ENCODE results near the gene TLCD1.

DNA sequence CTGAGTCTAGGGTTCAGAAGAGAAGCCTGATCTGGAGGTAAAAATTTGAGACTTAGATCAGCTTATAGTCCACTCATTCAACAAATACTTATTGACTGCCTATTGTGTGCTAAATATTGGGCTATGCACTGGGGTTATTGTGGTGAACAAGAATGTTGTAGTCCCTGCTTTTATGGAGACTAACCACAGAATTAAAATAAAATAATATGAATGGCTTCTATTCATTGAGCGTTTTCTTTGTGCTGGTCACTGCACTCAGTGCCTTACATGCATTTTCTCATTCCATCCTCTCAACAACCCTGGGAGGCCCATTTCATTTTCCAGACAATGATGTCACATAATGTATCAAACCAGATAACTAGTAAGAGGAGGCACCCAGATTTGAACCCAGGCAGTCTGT is 7.3 kb upstream of the TLCD1 start:
- TF ChIP-seq KLF8 (tag by site-specific recombination; IDR thresholded peaks at IDR 0.05) (no peak), ZNF311 (tag by site-specific recombination; IDR thresholded peaks at IDR 0.05; ENCODE audit: borderline replicate concordance) (no peak), ZFP69B (tag by site-specific recombination; IDR thresholded peaks at IDR 0.05) (no peak), MYNN (tag by site-specific recombination; IDR thresholded peaks at IDR 0.05; ENCODE audit: borderline replicate concordance) (no peak), ZNF48 (tag by site-specific recombination; IDR thresholded peaks at IDR 0.05) (no peak), ZNF133 (tag by site-specific recombination; IDR thresholded peaks at IDR 0.05) (no peak), GLI2 (tag by site-specific recombination; IDR thresholded peaks at IDR 0.05; ENCODE audit: borderline replicate concordance, low read depth) (no peak), ZNF776 (tag by site-specific recombination; IDR thresholded peaks at IDR 0.05; ENCODE audit: borderline replicate concordance) (no peak)
- TF ChIP-seq, protein P1, sequence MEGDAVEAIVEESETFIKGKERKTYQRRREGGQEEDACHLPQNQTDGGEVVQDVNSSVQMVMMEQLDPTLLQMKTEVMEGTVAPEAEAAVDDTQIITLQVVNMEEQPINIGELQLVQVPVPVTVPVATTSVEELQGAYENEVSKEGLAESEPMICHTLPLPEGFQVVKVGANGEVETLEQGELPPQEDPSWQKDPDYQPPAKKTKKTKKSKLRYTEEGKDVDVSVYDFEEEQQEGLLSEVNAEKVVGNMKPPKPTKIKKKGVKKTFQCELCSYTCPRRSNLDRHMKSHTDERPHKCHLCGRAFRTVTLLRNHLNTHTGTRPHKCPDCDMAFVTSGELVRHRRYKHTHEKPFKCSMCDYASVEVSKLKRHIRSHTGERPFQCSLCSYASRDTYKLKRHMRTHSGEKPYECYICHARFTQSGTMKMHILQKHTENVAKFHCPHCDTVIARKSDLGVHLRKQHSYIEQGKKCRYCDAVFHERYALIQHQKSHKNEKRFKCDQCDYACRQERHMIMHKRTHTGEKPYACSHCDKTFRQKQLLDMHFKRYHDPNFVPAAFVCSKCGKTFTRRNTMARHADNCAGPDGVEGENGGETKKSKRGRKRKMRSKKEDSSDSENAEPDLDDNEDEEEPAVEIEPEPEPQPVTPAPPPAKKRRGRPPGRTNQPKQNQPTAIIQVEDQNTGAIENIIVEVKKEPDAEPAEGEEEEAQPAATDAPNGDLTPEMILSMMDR (tag by site-specific recombination; IDR thresholded peaks at IDR 0.05), result no peak
- TF ChIP-seq, protein P2, sequence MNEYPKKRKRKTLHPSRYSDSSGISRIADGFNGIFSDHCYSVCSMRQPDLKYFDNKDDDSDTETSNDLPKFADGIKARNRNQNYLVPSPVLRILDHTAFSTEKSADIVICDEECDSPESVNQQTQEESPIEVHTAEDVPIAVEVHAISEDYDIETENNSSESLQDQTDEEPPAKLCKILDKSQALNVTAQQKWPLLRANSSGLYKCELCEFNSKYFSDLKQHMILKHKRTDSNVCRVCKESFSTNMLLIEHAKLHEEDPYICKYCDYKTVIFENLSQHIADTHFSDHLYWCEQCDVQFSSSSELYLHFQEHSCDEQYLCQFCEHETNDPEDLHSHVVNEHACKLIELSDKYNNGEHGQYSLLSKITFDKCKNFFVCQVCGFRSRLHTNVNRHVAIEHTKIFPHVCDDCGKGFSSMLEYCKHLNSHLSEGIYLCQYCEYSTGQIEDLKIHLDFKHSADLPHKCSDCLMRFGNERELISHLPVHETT (tag by site-specific recombination; IDR thresholded peaks at IDR 0.05), result no peak
- TF ChIP-seq, protein P3, sequence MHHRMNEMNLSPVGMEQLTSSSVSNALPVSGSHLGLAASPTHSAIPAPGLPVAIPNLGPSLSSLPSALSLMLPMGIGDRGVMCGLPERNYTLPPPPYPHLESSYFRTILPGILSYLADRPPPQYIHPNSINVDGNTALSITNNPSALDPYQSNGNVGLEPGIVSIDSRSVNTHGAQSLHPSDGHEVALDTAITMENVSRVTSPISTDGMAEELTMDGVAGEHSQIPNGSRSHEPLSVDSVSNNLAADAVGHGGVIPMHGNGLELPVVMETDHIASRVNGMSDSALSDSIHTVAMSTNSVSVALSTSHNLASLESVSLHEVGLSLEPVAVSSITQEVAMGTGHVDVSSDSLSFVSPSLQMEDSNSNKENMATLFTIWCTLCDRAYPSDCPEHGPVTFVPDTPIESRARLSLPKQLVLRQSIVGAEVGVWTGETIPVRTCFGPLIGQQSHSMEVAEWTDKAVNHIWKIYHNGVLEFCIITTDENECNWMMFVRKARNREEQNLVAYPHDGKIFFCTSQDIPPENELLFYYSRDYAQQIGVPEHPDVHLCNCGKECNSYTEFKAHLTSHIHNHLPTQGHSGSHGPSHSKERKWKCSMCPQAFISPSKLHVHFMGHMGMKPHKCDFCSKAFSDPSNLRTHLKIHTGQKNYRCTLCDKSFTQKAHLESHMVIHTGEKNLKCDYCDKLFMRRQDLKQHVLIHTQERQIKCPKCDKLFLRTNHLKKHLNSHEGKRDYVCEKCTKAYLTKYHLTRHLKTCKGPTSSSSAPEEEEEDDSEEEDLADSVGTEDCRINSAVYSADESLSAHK (tag by site-specific recombination; IDR thresholded peaks at IDR 0.05), result no peak
- TF ChIP-seq, protein P4, sequence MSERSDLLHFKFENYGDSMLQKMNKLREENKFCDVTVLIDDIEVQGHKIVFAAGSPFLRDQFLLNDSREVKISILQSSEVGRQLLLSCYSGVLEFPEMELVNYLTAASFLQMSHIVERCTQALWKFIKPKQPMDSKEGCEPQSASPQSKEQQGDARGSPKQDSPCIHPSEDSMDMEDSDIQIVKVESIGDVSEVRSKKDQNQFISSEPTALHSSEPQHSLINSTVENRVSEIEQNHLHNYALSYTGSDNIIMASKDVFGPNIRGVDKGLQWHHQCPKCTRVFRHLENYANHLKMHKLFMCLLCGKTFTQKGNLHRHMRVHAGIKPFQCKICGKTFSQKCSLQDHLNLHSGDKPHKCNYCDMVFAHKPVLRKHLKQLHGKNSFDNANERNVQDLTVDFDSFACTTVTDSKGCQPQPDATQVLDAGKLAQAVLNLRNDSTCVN (tag by site-specific recombination; optimal IDR thresholded peaks at IDR 0.05), result no peak
- TF ChIP-seq, protein P5, sequence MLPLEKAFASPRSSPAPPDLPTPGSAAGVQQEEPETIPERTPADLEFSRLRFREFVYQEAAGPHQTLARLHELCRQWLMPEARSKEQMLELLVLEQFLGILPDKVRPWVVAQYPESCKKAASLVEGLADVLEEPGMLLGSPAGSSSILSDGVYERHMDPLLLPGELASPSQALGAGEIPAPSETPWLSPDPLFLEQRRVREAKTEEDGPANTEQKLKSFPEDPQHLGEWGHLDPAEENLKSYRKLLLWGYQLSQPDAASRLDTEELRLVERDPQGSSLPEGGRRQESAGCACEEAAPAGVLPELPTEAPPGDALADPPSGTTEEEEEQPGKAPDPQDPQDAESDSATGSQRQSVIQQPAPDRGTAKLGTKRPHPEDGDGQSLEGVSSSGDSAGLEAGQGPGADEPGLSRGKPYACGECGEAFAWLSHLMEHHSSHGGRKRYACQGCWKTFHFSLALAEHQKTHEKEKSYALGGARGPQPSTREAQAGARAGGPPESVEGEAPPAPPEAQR (tag by site-specific recombination; IDR thresholded peaks at IDR 0.05), result no peak
